ENCODE results near the gene POR. TPM values are rescaled to one million over a fixed set of nuclear protein-coding genes. Genes with fewer than 3 reads are reported as not detected.
A peak's percentile ranks its signal among the peaks of the same experiment; 100 is the strongest.

The POR gene
- total and polyA plus RNA-seq, 2 of the 13 experiments (the other 11 are each of a cell fraction or from before 2014, with no cell fraction given) = 145 to 266 TPM

GRCh38 chr7:75994388-75995051, 79.6 kb downstream of the POR start, which contains the start of gene TMEM120A:
Gene TMEM120A (minus strand): TSS chr7:75994595. CDS start chr7:75994570, 25 bp downstream.
- ChIA-PET CTCF (ENCODE audit: low intra/inter-chr PET ratio, low total read pairs) (no interaction called here), POLR2A (interaction anchor here (0.8 to 2.9 kb wide), 8 partner anchors 10 to 88 kb away, joined by 3 to 26 read pairs (median 6); partner anchors contain the start of genes MDH2, POR and STYXL1)
- no peak for TF ChIP-seq ZNF451 (CRISPR knock-in tag; IDR thresholded peaks at IDR 0.05)
- no peak for TF ChIP-seq IRF1 (CRISPR knock-in tag; IDR thresholded peaks at IDR 0.05; ENCODE audit: low read depth)
- TF ChIP-seq PAX8 (CRISPR knock-in tag; IDR thresholded peaks at IDR 0.05; ENCODE audit: borderline replicate concordance) = no peak
- TF ChIP-seq HNRNPLL (IDR thresholded peaks at IDR 0.05; ENCODE audit: low read depth, low read length, poor library complexity, severe bottlenecking) = peak; percentile 60
- peak; percentile 91 for TF ChIP-seq ARID4A (CRISPR knock-in tag; IDR thresholded peaks at IDR 0.05; ENCODE audit: borderline replicate concordance)
- peak; percentile 58; the same call in 1 of the 2 replicates for TF ChIP-seq MEF2D (CRISPR knock-in tag; IDR thresholded peaks at IDR 0.05)
- no peak for TF ChIP-seq SP140L (CRISPR knock-in tag; IDR thresholded peaks at IDR 0.05; ENCODE audit: borderline replicate concordance)
- no peak; the same call in 1 of the 2 replicates for TF ChIP-seq ZNF296 (CRISPR knock-in tag; conservative IDR thresholded peaks at IDR 0.05)
- TF ChIP-seq HNRNPK (IDR thresholded peaks at IDR 0.05; ENCODE audit: low read depth, low read length, poor library complexity, severe bottlenecking) = peak; percentile 41
- no peak for TF ChIP-seq GFI1 (CRISPR knock-in tag; IDR thresholded peaks at IDR 0.05; ENCODE audit: borderline replicate concordance)
- TF ChIP-seq, protein P1, sequence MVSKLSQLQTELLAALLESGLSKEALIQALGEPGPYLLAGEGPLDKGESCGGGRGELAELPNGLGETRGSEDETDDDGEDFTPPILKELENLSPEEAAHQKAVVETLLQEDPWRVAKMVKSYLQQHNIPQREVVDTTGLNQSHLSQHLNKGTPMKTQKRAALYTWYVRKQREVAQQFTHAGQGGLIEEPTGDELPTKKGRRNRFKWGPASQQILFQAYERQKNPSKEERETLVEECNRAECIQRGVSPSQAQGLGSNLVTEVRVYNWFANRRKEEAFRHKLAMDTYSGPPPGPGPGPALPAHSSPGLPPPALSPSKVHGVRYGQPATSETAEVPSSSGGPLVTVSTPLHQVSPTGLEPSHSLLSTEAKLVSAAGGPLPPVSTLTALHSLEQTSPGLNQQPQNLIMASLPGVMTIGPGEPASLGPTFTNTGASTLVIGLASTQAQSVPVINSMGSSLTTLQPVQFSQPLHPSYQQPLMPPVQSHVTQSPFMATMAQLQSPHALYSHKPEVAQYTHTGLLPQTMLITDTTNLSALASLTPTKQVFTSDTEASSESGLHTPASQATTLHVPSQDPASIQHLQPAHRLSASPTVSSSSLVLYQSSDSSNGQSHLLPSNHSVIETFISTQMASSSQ (IDR thresholded peaks at IDR 0.05; ENCODE audit: low read depth) = no peak
- TF ChIP-seq, protein P1 (CRISPR knock-in tag; IDR thresholded peaks at IDR 0.05; ENCODE audit: borderline replicate concordance) = no peak; the same call in 1 of the 2 replicates

More at GRCh38 chr7:75994388-75995051, 79.6 kb downstream of the POR start, which contains the start of gene TMEM120A:
- H3K27ac ChIP-seq (ENCODE audit: extremely low read length, insufficient read depth, low read length) = peak within 1 kb of the TSS; percentile 97
- H2AFZ ChIP-seq (ENCODE audit: low read length) = no peak within 1 kb of the TSS
- H3K79me2 ChIP-seq (ENCODE audit: insufficient read depth, low read length) = peaks cover 2% of the 10 kb centered on the region
- H3K36me3 ChIP-seq (replicated peaks in 1 of 2; ENCODE audit: control insufficient read depth in 1 of 2, insufficient read depth in 2 of 2, low read length in 2 of 2) = peaks cover 0 to 11% of the 10 kb centered on the region in 2 experiments; a peak in 2 of 5 replicates
- H3K4me2 ChIP-seq (ENCODE audit: low read depth, low read length) = peak within 1 kb of the TSS; percentile 84
- peak within 1 kb of the TSS; percentile 87 for H3K9ac ChIP-seq (ENCODE audit: insufficient read depth, low read depth, low read length)
- peak within 1 kb of the TSS; percentile 88 to 98 (median 91) for H3K4me3 ChIP-seq (replicated peaks in 1 of 3; ENCODE audit: insufficient read depth in 1 of 3, low read depth in 2 of 3, low read length in 3 of 3)
- 20% methylated on average over 4 of the region's 51 CpGs for WGBS (ENCODE audit: low lambda C conversion rate)
- DNase-seq (ENCODE audit: low spot score) = peak; percentile 88
- ATAC-seq = peak; percentile 86
- in situ Hi-C loops (cut with HindIII; ENCODE audit: extremely low pct_ligation_motif_present, low pct_unique_long_range_greater_than_20kb) (no loop called here), intact Hi-C loops (cut with micrococcal nuclease; ENCODE audit: unreplicated experiment) (no loop called here)
- FAIRE-seq = peak; percentile 70
- peaks cover 34% of the 10 kb centered on the region for H3K4me1 ChIP-seq (ENCODE audit: insufficient read depth, low read length)
- no TSS peak for BruUV-seq (replicated peaks)
- H3K9me3 ChIP-seq (ENCODE audit: low read length) = no peaks in the 10 kb centered on the region
- no peaks in the 10 kb centered on the region for H4K20me1 ChIP-seq (ENCODE audit: insufficient read depth, low read length)
- no peaks in the 10 kb centered on the region for H3K27me3 ChIP-seq (ENCODE audit: control insufficient read depth in 1 of 2, insufficient read depth in 2 of 2, low read length in 2 of 2)
